ENCODE measurements around the gene MIGA1.

- no peak for TF ChIP-seq BCLAF1 (IDR thresholded peaks at IDR 0.05)
- no peak for TF ChIP-seq USF1 (IDR thresholded peaks at IDR 0.05; ENCODE audit: borderline replicate concordance, extremely low read length, insufficient read depth, low read depth, low read length)
- no peak for TF ChIP-seq MAX (IDR thresholded peaks at IDR 0.05; ENCODE audit: low read depth, low read length)
- no peak for TF ChIP-seq SKIL (IDR thresholded peaks at IDR 0.05; ENCODE audit: low read depth, poor library complexity, severe bottlenecking)
- no peak for TF ChIP-seq ATF3 (IDR thresholded peaks at IDR 0.05; ENCODE audit: borderline replicate concordance, extremely low read depth, low read depth, low read length)
- no peak for TF ChIP-seq CTCF (IDR thresholded peaks at IDR 0.05 in 2 of 3, conservative IDR thresholded peaks at IDR 0.05 in 1 of 3; ENCODE audit: control insufficient read depth in 2 of 3, extremely low read depth in 1 of 3, insufficient read depth in 1 of 3, low read depth in 3 of 3, low read length in 3 of 3)
- TF ChIP-seq RB1 (IDR thresholded peaks at IDR 0.05; ENCODE audit: borderline replicate concordance), result no peak
- TF ChIP-seq USF2 (IDR thresholded peaks at IDR 0.05; ENCODE audit: borderline replicate concordance, low read depth, low read length), result no peak
- TF ChIP-seq HDAC6 (IDR thresholded peaks at IDR 0.05; ENCODE audit: unreplicated experiment), result no peak
- TF ChIP-seq ETV6 (conservative IDR thresholded peaks at IDR 0.05 in 1 of 2, IDR thresholded peaks at IDR 0.05 in 1 of 2; ENCODE audit: borderline replicate concordance in 1 of 2, low read depth in 1 of 2), result no peak
- TF ChIP-seq FOS (IDR thresholded peaks at IDR 0.05; ENCODE audit: borderline replicate concordance, extremely low read depth, insufficient read length), result no peak
- TF ChIP-seq JUND (IDR thresholded peaks at IDR 0.05; ENCODE audit: low read depth, low read length), result no peak
These were observed 126.6 kb downstream of the MIGA1 start for GRCh38 chr1:77906019-77906545.

Data from GM12878 (cell line).